NCI-H1417 (cell line): ENCODE data around the gene TCFL5.

Experiments
- DNase-seq, 3 experiments: peaks; one replicate each; lab custom pipeline; 2025; lab: John Stamatoyannopoulos, UW

Gene TCFL5

DNA sequence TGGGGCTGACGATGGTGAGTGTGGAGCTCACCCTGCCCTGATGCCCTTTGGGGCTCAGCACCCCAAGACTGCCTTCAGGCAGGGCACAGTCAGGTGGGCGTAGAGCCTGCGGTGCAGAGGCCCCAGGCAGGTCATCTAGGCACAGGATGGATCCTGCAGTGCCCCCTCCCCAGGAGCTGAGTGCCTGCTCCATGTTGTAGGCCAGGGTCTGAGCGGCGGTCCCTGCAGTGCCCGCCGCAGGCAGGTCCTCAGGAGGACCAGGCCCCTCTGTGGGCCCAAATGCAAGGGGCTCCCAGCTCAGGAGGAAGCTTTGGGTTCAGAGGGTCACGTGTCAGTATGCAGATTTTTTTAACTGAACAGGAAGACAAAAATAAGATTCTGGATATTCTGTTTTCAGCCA, 62.6 kb downstream of the TCFL5 start:
- no peak for DNase-seq

DNA sequence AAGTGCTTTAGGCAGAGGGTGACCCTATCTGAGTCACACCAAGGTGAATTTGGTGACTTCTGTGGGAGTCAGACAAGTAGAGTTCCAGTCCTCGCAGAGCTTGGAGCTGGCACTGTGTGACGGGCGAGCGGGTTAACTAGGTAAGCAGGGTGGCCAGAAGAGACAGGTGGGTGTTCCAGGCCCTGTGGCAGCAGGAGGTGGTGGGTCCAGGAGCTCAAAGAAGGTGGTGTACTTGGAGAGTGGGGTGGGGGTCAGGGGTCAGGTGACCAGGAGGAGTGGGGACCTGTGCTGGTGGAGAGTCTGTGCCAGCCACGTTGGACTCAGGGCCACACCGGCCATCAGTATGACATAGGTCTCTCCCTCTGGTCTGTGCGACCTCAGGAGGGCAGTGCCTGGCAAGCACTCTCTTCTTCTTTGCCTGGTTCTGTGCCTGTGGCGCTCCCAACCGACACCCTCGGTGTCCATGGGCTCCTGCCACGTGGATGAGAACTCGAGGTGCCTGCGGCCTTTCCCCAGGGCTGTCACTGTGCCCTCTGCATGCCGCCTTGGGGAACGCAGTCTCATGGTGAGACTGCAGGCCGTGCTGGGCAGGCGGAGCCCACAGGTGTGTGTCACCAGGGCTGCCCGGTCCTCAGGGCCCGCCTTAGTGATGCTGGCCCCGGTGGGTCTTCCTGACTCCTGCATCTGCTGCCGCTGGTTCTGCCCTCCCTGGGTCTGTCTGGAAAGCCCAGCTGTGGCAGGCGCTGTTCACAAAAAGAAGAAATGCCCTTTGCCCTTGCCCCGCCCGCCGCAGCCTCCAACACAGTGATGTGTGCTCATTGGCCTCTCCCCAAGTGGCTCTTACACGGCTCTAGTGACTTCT, 63.7 kb downstream of the TCFL5 start:
- no peak for DNase-seq

DNA sequence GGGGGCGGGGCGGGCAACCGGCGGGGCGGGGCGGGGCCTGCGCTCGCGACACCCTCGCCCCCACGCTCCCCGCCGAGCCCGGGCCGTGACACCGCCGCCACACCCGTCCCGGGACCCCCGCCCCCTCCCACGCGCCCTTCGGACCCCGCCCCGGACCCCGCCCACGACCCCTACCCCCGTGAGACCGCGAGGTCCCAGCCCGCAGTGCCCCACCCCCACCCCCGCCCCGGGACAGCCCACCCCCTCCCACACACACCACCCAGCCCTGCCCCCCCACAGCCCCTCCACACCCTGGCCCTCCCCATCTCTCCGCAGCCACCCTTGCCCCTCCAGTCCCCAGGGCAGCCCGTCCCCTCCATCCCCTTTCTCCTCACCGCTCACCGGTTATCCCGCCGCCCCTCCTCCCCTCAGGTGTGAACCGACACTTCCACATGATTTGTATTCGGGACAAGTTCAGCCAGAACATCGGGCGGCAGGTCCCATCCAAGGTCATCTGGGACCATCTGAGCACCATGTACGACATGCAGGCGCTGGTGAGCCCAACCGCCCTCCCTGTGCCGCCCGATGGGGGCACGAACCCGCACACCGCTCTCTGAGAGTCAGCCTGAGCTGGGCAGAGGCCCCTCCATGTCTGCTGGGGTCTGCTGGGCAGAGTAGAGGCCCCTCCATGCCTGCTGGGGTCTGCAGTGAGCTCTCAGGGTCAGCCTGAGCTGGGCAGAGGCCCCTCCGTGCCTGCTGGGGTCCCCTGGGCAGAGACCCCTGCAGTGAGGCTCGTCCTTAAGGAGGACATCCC, 64.7 kb downstream of the TCFL5 start:
- no peak for DNase-seq

DNA sequence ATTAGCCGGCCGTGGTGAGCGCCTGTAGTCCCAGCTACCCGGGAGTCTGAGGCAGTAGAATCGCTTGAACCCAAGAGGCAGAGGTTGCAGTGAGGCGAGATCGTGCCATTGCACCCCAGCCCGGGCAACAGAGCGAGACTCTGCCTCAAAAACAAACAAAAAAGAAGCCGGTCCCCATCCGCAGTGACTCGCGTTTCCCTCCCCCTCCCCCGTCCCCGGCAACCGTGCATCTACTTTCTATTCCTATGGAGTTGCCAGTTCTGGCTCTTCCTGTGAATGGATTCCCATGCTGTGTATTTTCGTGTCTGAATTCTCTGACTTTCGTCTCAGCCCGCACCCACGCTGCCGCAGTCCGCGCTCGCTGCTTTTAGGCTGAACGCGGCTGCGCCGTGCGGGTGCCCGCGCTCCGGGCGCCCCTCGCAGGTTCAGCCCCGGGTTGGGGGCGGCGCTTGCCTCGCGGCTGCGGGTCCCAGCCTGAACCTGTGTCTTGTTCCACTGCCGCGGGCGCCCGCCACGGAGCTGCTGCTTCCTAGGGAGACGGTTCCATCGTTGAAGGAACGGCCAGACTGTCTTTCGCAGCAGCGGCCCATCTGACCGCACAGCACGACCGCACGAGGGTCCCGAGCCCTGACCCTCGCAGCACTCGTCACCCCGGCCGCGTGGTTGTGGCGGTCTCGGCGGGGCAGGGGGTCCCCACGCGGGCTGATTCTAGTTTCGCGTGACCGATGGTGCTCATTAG, 66.4 kb downstream of the TCFL5 start:
- DNase-seq = peak; percentile 48 to 79 (median 78)

DNA sequence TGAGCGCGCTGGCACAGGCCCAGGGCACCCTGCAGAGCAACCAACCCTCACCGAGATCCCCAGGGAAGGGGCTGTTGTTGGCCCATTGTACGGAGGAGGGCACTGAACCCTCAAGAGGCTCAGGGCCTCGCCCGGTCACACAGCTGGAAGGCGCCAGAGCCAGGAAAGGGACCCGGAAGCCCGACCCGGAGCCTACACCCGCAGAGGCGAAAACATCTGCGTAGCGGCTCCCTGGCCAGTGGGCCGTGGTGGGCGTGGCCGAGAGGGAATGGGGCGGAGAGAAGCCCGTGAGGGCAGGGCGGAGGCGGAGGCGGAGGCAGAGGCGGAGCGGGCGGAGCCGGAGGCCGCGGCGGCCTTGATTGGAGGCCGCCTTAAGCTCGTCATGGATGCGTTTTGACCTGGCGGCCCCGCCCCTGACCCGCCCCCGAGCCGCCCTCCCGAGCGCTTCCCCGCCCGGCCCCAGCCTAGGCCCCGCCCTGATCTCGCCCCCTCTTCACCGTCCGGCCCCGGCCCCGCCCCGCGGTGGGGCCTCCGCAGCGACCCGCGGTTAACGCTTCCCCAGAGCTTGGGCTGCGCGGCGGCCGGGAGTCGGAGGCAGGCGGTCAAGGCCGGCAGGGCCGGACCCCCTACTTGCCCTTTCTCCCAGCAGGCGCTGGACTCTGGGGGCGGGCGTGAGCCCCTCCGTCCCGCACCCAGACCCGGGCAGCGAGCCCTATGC, 67.5 kb downstream of the TCFL5 start:
- DNase-seq = peak; percentile 94 to 98 (median 98)

DNA sequence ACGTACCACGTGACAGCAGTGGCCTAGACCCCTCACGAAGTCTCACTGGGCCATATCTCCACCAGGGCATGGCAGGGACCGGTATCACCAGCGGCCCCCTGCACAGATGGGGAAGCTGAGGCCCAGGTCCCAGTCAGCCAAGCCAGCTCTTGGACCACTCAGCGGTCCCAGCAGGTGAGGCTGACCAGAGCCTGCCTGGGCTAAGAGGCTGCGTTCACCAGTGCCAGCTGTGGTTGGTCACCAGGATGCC, 67.9 kb downstream of the TCFL5 start:
- no peak for DNase-seq

DNA sequence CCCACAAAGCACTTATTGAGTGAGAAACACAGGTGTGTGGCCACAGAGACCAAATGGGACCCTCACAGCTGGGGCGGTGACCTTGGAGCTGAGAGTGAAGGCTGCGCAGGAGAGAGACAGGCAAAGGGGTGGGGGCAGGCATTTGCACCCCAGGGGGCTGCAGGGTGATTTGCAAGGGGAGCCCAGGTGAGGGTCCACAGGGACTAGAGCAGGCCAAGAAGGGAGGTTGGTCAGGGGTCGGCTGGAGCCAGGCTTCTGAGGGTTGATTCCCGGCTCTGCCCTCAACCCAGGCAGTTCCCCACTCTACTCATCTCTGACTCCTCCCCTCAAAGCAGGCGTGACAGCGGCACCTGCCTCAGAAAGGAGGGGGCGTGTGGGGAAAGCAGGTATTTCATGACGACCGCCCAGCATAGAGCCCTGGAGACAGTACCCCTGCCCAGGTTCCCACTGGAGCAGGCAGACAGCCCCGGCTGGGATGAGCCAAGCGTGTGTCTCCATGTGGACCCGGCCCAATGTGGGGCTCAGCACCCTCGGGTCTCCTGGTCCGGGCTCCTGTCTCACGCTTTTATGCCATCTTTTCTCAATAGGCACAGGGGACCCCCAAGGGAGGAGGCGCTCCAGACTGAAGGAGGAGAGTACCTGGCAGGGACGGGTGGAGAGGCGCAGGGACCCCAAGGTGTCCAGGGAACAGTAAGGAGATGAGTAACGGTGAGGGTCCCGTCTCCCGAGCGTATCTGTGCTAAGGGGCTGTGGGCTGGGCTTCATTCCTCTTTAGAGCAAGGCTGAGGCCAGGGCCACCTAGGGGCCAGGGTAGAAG, 68.5 kb downstream of the TCFL5 start:
- DNase-seq = peak; percentile 46 to 72 (median 70)

DNA sequence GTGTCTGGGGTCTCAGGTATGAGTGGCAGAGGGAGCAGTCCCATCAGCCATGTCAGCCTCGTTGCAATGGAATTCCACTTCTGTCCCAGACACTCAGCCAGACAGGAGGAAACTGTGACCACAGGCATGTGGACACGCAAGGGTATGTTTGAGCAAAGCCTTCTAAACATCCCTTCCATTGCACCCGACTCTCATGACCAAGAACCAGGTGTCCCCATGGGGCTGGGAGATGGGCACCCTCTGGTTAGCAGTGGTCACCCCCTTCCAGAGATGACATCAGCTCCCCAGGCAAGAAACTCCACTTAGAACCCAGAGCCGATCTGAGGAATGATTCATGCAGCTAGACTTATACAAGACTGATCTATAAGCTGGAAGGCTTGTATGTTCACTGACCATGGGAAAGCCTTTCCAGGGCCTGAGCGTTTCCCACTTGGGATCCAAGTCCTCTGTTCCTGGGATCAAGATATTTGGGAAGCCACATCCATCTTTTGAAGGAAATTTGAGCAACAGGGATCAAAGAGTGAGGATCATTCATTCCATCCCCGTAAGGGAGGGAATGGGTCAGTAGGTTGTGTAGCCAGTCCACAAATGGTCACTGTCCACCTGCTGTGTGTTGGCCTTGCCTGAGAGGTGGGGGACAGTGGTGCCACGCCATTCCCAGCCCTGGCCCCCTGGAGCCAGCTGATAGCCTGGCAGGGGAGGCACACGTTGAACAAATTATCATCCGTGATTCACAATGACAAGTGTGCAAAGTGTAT, 69.3 kb downstream of the TCFL5 start:
- DNase-seq = peak in 1 of 3 experiments; percentile 32

DNA sequence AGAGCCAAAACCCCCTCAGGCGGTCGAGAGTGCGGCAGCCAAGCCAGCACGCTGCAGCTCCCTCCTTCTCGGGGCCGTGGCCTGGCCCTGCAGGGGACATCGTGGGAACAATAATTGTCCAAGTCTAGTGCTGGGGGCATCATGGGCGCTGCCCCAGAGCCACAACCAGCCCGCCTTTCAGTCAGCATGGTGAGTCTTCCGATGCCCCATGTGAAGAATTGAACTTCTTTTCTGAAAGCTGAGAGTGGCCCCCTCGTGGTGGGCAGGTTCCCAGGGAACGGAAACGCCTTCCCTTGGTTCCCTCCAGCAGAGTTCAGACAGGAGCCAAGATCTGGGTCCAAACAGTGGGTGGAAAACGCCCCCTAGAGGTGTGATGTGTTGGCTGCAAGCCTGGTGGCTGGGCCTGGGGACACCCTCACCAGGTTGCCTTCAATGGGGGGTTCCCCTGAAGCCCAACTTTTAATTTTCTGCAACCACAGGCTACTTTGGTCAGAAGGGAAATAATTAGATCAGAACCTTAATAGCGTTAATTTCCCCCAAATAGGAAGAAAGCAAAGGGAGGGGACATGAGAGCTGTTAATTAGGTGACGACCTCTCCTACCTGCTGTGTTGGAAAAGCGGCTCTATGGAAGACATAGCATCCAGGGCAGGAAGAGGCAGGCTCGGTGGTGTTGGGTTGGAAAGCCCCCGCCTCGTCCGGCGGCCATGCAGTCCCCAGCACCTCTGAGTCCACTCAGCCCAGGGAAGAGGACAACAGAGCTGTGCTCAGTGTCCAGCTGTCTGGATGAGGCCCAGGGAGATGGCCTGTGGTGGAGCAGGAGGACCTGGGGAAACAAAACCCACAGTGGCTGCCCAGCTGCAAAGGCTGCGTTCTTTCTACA, 70.1 kb downstream of the TCFL5 start:
- peak; percentile 87 to 96 (median 89) for DNase-seq
